H1 (cell line): Measurements from ENCODE around the gene CCDC8. TPM values are rescaled to one million over a fixed set of nuclear protein-coding genes. Genes with fewer than 3 reads are reported as not detected.

Experiments
- CTCF ChIA-PET: fragments of 300-600 bp; sonication (Branson Sonifier 250); formaldehyde crosslinking; loops from one replicate; lab custom pipeline; 2021; ENCODE audit not compliant: partially characterized antibody; lab: Charles Lee
- POLR2A ChIA-PET: fragments of 300-600 bp; sonication (Branson Sonifier 250); formaldehyde crosslinking; loops from one replicate; lab custom pipeline; 2021; ENCODE audit warnings: inconsistent platforms; ENCODE audit not compliant: partially characterized antibody; lab: Charles Lee
- DNase-seq, 2 experiments: peaks; one replicate each; pipeline versions ENCODE4 v3.0.0 to v3.0.0-alpha.2; 2010 to 2022; ENCODE audit warnings: low spot score in 2 of 2, low read depth in 1 of 2, mixed read lengths in 1 of 2
- FAIRE-seq: peaks from 2 replicates; lab custom pipeline; 2011; peaks lifted over from hg19 to GRCh38; lab: Jason Lieb, UNC
- H2AFZ ChIP-seq: 2 replicates; pipeline ENCODE4 v1.8.1; 2012; ENCODE audit warnings: low read length, inconsistent platforms
- H2AK5ac ChIP-seq: 2 replicates; pipeline ENCODE4 v1.6.1; 2013; ENCODE audit warnings: low read depth, low read length
- H2BK120ac ChIP-seq: replicated peaks from 2 replicates; pipeline ENCODE3; 2013; ENCODE audit warnings: low read depth, low read length, inconsistent platforms
- H2BK12ac ChIP-seq: 2 replicates; pipeline ENCODE4 v1.6.1; 2013; ENCODE audit warnings: low read depth, low read length
- H2BK15ac ChIP-seq: 2 replicates; pipeline ENCODE4 v1.6.1; 2013; ENCODE audit warnings: low read length
- H2BK20ac ChIP-seq: 2 replicates; pipeline ENCODE4 v1.6.1; 2013; ENCODE audit warnings: low read length
- H2BK5ac ChIP-seq: 2 replicates; pipeline ENCODE4 v1.6.1; 2013; ENCODE audit warnings: low read depth, low read length
- H3K14ac ChIP-seq: 2 replicates; pipeline ENCODE4 v1.6.1; 2013; ENCODE audit warnings: inconsistent platforms; ENCODE audit not compliant: insufficient read length
- H3K18ac ChIP-seq: 2 replicates; pipeline ENCODE4 v1.6.1; 2013; ENCODE audit warnings: low read length; ENCODE audit errors: extremely low read depth
- H3K23ac ChIP-seq: 2 replicates; pipeline ENCODE4 v1.6.1; 2013; ENCODE audit warnings: inconsistent platforms; ENCODE audit not compliant: insufficient read length
- H3K23me2 ChIP-seq: 2 replicates; pipeline ENCODE4 v1.6.1; 2013; ENCODE audit warnings: low read depth, low read length
- H3K27ac ChIP-seq: 2 replicates; pipeline ENCODE4 v1.6.1; 2011; ENCODE audit warnings: low read depth, low read length, inconsistent platforms
- H3K27me3 ChIP-seq, 4 experiments: replicated peaks in 1 of 4; 1 replicate in 1 of 4; 2 replicates in 3 of 4; pipeline versions ENCODE4 v1.6.1 to v1.8.1; 2011 to 2013; ENCODE audit warnings: low read length in 3 of 4, mild to moderate bottlenecking in 3 of 4, inconsistent platforms in 2 of 4, mixed read lengths in 2 of 4, moderate library complexity in 1 of 4; ENCODE audit not compliant: control insufficient read depth in 3 of 4, insufficient read depth in 3 of 4; ENCODE audit errors: extremely low read depth in 1 of 4
- H3K36me3 ChIP-seq, 4 experiments: 2 replicates each; pipeline versions ENCODE4 v1.6.1 to v1.8.1; 2011 to 2013; ENCODE audit warnings: mild to moderate bottlenecking in 4 of 4, low read length in 3 of 4, moderate library complexity in 2 of 4, control low read depth in 1 of 4, inconsistent platforms in 1 of 4; ENCODE audit not compliant: insufficient read depth in 4 of 4, control insufficient read depth in 2 of 4
- H3K4ac ChIP-seq: replicated peaks from 2 replicates; pipeline ENCODE3; 2013; ENCODE audit warnings: low read length, low read depth, mixed read lengths, inconsistent platforms; ENCODE audit not compliant: insufficient read length
- H3K4me1 ChIP-seq, 4 experiments: replicated peaks in 1 of 4; 1 replicate in 1 of 4; 2 replicates in 3 of 4; pipeline versions ENCODE4 v1.6.1 to v1.8.1; 2011 to 2013; ENCODE audit warnings: low read length in 3 of 4, inconsistent platforms in 2 of 4, mixed read lengths in 1 of 4; ENCODE audit not compliant: insufficient read depth in 4 of 4, control insufficient read depth in 3 of 4
- H3K4me2 ChIP-seq, 2 experiments: 2 replicates each; pipeline versions ENCODE4 v1.6.1 to v1.8.1; 2011 to 2013; ENCODE audit warnings: low read depth in 2 of 2, low read length in 2 of 2, control low read depth in 1 of 2, inconsistent platforms in 1 of 2, mild to moderate bottlenecking in 1 of 2; ENCODE audit not compliant: insufficient read depth in 1 of 2
- H3K4me3 ChIP-seq, 4 experiments: fragments of 200-600, 300-600 bp in 1 of 4; sonication (generic), shearing (Covaris generic), sonication (Bioruptor Twin) in 1 of 4; 2 replicates each; pipeline versions ENCODE4 v1.5.1 to v1.8.1; 2011 to 2016; ENCODE audit warnings: low read length in 4 of 4, low read depth in 3 of 4, control low read depth in 2 of 4, inconsistent platforms in 2 of 4, mild to moderate bottlenecking in 2 of 4, mixed read lengths in 1 of 4, moderate library complexity in 1 of 4; ENCODE audit not compliant: insufficient read depth in 2 of 4; ENCODE audit errors: extremely low read depth in 1 of 4
- H3K56ac ChIP-seq: replicated peaks from 2 replicates; pipeline ENCODE3; 2013; ENCODE audit warnings: low read depth, mild to moderate bottlenecking, mixed read lengths, low read length, inconsistent platforms; ENCODE audit not compliant: insufficient read length
- H3K79me1 ChIP-seq: 2 replicates; pipeline ENCODE4 v1.6.1; 2013; ENCODE audit warnings: low read depth, low read length, control low read depth
- H3K79me2 ChIP-seq, 2 experiments: 2 replicates each; pipeline versions ENCODE4 v1.6.1 to v1.8.1; 2012 to 2013; ENCODE audit warnings: low read length in 2 of 2, mild to moderate bottlenecking in 2 of 2, inconsistent platforms in 1 of 2; ENCODE audit not compliant: insufficient read depth in 2 of 2, control insufficient read depth in 1 of 2
- H3K9ac ChIP-seq, 4 experiments: replicated peaks in 1 of 4; 1 replicate in 1 of 4; 2 replicates in 3 of 4; pipeline versions ENCODE4 v1.6.1 to v1.8.1; 2011 to 2013; ENCODE audit warnings: low read depth in 3 of 4, low read length in 3 of 4, control low read depth in 2 of 4, mild to moderate bottlenecking in 2 of 4, moderate library complexity in 2 of 4, inconsistent platforms in 1 of 4; ENCODE audit errors: extremely low read depth in 1 of 4
- H3K9me3 ChIP-seq, 2 experiments: 2 replicates each; pipeline versions ENCODE4 v1.6.1 to v1.8.1; 2012 to 2013; ENCODE audit warnings: mild to moderate bottlenecking in 2 of 2, moderate library complexity in 2 of 2, control low read depth in 1 of 2, inconsistent platforms in 1 of 2, low read depth in 1 of 2, low read length in 1 of 2, mixed read lengths in 1 of 2; ENCODE audit not compliant: insufficient read depth in 2 of 2
- H4K20me1 ChIP-seq, 2 experiments: replicated peaks in 1 of 2; 2 replicates each; pipeline versions ENCODE3 to v1.8.1; 2011 to 2013; ENCODE audit warnings: inconsistent platforms in 2 of 2, low read length in 2 of 2, mild to moderate bottlenecking in 1 of 2; ENCODE audit not compliant: insufficient read depth in 2 of 2, control insufficient read depth in 1 of 2
- H4K5ac ChIP-seq: 2 replicates; pipeline ENCODE4 v1.6.1; 2013; ENCODE audit warnings: low read length, low read depth, mixed read lengths, inconsistent platforms; ENCODE audit not compliant: insufficient read length
- H4K8ac ChIP-seq: 2 replicates; pipeline ENCODE4 v1.8.0; 2013; ENCODE audit warnings: mild to moderate bottlenecking, moderate library complexity, low read length, inconsistent platforms; ENCODE audit not compliant: insufficient read depth; ENCODE audit errors: extremely low read depth
- H4K91ac ChIP-seq: replicated peaks from 2 replicates; pipeline ENCODE3; 2013; ENCODE audit warnings: low read length, mixed read lengths, inconsistent platforms; ENCODE audit not compliant: insufficient read length
- CHD2 ChIP-seq: IDR thresholded peaks from 2 replicates; pipeline ENCODE4 v1.6.1; 2012; ENCODE audit warnings: low read length, improper control_type of control experiment
- CTCF ChIP-seq, 3 experiments: IDR thresholded peaks; 1 replicate in 2 of 3; 2 replicates in 1 of 3; pipeline versions ENCODE4 v1.5.1 to v1.6.1; 2011; ENCODE audit warnings: low read length in 3 of 3, mild to moderate bottlenecking in 3 of 3, inconsistent platforms in 2 of 3, low read depth in 1 of 3, moderate library complexity in 1 of 3; ENCODE audit not compliant: insufficient read depth in 1 of 3; ENCODE audit errors: control extremely low read depth in 1 of 3
- JUND ChIP-seq: IDR thresholded peaks from 2 replicates; pipeline ENCODE4 v1.6.1; 2011; ENCODE audit warnings: mild to moderate bottlenecking, improper control_type of control experiment, low read length
- NANOG ChIP-seq: IDR thresholded peaks from 2 replicates; pipeline ENCODE4 v1.6.1; 2011; ENCODE audit warnings: low read length, low read depth, mild to moderate bottlenecking, inconsistent platforms; ENCODE audit not compliant: insufficient read depth, poor library complexity, severe bottlenecking
- POLR2AphosphoS5 ChIP-seq: IDR thresholded peaks from 2 replicates; pipeline ENCODE4 v1.6.1; 2011; ENCODE audit warnings: low read depth, low read length
- RFX5 ChIP-seq: IDR thresholded peaks from 2 replicates; pipeline ENCODE4 v1.6.1; 2011; ENCODE audit warnings: low read depth, low read length, improper control_type of control experiment, borderline replicate concordance
- SIX5 ChIP-seq: IDR thresholded peaks from 2 replicates; pipeline ENCODE4 v1.6.1; 2011; ENCODE audit warnings: mild to moderate bottlenecking, low read depth, low read length
- TAF1 ChIP-seq: IDR thresholded peaks from 2 replicates; pipeline ENCODE4 v1.6.1; 2011; ENCODE audit warnings: mild to moderate bottlenecking, low read depth, low read length
- TAF7 ChIP-seq: optimal IDR thresholded peaks from 2 replicates; pipeline ENCODE3; 2011; ENCODE audit warnings: low read depth, mild to moderate bottlenecking, inconsistent platforms, low read length, moderate library complexity, borderline replicate concordance
- TBP ChIP-seq: IDR thresholded peaks from 2 replicates; pipeline ENCODE4 v1.6.1; 2011; ENCODE audit warnings: low read depth, low read length, improper control_type of control experiment
- TEAD4 ChIP-seq: IDR thresholded peaks from 2 replicates; pipeline ENCODE4 v1.6.1; 2012; ENCODE audit warnings: low read depth, low read length, inconsistent platforms, mixed read lengths
- YY1 ChIP-seq: IDR thresholded peaks from 2 replicates; pipeline ENCODE4 v1.6.1; 2011; ENCODE audit warnings: low read depth, mild to moderate bottlenecking, low read length
- WGBS, 2 experiments: shearing (Covaris generic) in 1 of 2; methylation state at CpG; one replicate each; pipeline versions ENCODE4 v1.1.6 to v1.1.7; 2013 to 2015; ENCODE audit warnings: low lambda C conversion rate in 2 of 2, mixed read lengths in 2 of 2, inconsistent platforms in 1 of 2, low coverage in 1 of 2, missing lambda C conversion rate in 1 of 2; ENCODE audit not compliant: insufficient replicate concordance in 2 of 2, insufficient coverage in 1 of 2, insufficient read length in 1 of 2; ENCODE audit errors: extremely low coverage in 1 of 2, missing lambda C conversion rate in 1 of 2; 5-methylcytosine and 5-hydroxymethylcytosine counted together
- polyA plus RNA-seq, 7 experiments: library from polyadenylated mRNA; depleted of rRNA in 3 of 7; stranded (reverse) in 5 of 7; unstranded in 2 of 7; fragments of >200 nt in 5 of 7; fragments of 200-250 nt in 2 of 7; gene quantifications; 1 replicate in 5 of 7; 2 replicates in 1 of 7; 4 replicates in 1 of 7; pipeline versions ENCODE4 v1.2.1 to v1.2.3, GENCODE V29; 2011 to 2013; ENCODE audit warnings: missing spikeins in 2 of 7, mixed read lengths in 2 of 7
- total RNA-seq: library from RNA; stranded (reverse); fragmentation: NEBNext Ultra II Directional; extraction: Animal tissue kit (Norgen Biotek cat#: 25700); gene quantifications from 2 replicates; pipeline ENCODE4 v1.2.1, GENCODE V29; 2021

Gene CCDC8
- total and polyA plus RNA-seq, 2 of the 8 experiments (the other 6 are each of a cell fraction or from before 2014, with no cell fraction given): 4.9 to 13.6 TPM

- H2BK15ac ChIP-seq: no peak overlapping the region
- peak overlapping the region; percentile 18 for H4K91ac ChIP-seq
- no peak overlapping the region for H2AK5ac ChIP-seq
- H3K36me3 ChIP-seq: no peaks in the 10 kb centered on the region
- no peak for DNase-seq
- no peaks in the 10 kb centered on the region for H3K9me3 ChIP-seq
- H3K23me2 ChIP-seq: peaks cover 8% of the 10 kb centered on the region
- H3K79me2 ChIP-seq: no peaks in the 10 kb centered on the region
- peaks cover 3 to 6% (median 5%) of the 10 kb centered on the region in 4 experiments; a peak in 6 of 7 replicates for H3K4me1 ChIP-seq
- no peak overlapping the region for H2BK20ac ChIP-seq
- peak overlapping the region; percentile 69 to 84 (median 78) for H3K4me3 ChIP-seq
- no peak overlapping the region for H2BK120ac ChIP-seq
- H4K5ac ChIP-seq: no peak overlapping the region
- H3K79me1 ChIP-seq: no peaks in the 10 kb centered on the region
- H4K8ac ChIP-seq: no peak overlapping the region
- no peak overlapping the region for H3K27ac ChIP-seq
- no peak overlapping the region for H3K56ac ChIP-seq
- H3K14ac ChIP-seq: no peak overlapping the region
- peak overlapping the region; percentile 93 for H2AFZ ChIP-seq
- no peak overlapping the region for H3K4ac ChIP-seq
- no peak overlapping the region for H3K23ac ChIP-seq
- FAIRE-seq: no peak
- H2BK12ac ChIP-seq: no peak overlapping the region
- CTCF ChIA-PET: interaction anchor here (0.6 to 2.4 kb wide), 7 partner anchors 11 to 657 kb away, joined by 3 to 10 read pairs (median 4); no protein-coding TSS in a partner anchor
- no peaks in the 10 kb centered on the region for H4K20me1 ChIP-seq
- H2BK5ac ChIP-seq: no peak overlapping the region
- H3K4me2 ChIP-seq: peak overlapping the region; percentile 90 to 98
- 20% methylated on average over 10 of the region's 10 CpGs; no CpG with 5 or more reads in 1 of the 2 experiments for WGBS, 2 experiments
- POLR2A ChIA-PET: interaction anchor here (1.1 to 2.3 kb wide), 3 partner anchors 12 to 30 kb away, joined by 3 to 13 read pairs (median 3); partner anchors contain the start of gene CCDC8
- peaks cover 0 to 20% (median 15%) of the 10 kb centered on the region in 4 experiments; a peak in 5 of 7 replicates for H3K27me3 ChIP-seq
- H3K9ac ChIP-seq: peak overlapping the region in 2 of 4 experiments; percentile 17 to 20; a peak in 2 of 7 replicates
- no peak overlapping the region for H3K18ac ChIP-seq
- TF ChIP-seq TAF7 (no peak), NANOG (no peak), JUND (no peak), CTCF (IDR thresholded peaks at IDR 0.05; ENCODE audit: control extremely low read depth in 1 of 3, insufficient read depth in 1 of 3, low read depth in 1 of 3, low read length in 3 of 3) (no peak), RFX5 (no peak), CHD2 (no peak), TBP (no peak), POLR2AphosphoS5 (no peak), TEAD4 (no peak), SIX5 (no peak), YY1 (no peak), TAF1 (no peak)
Observed at GRCh38 chr19:46426035-46426505, 12.7 kb upstream of the CCDC8 start.
